HG03342 (cell line): ENCODE measurements around the gene FUT8.

Experiments
- ATAC-seq: cut with Tn5 transposase; IDR thresholded peaks from one replicate; pipeline ENCODE4 v1.9.1; 2021; ENCODE audit warnings: mild to moderate bottlenecking, moderate library complexity; ENCODE audit not compliant: unreplicated experiment

The FUT8 gene

GRCh38 chr14:65550779-65551643, 138.5 kb downstream of the FUT8 start:
- no peak for ATAC-seq

- no peak for ATAC-seq
Observed at GRCh38 chr14:65552724-65553123, 140.2 kb downstream of the FUT8 start.

- ATAC-seq: no peak
Observed at GRCh38 chr14:65554837-65555236, 142.3 kb downstream of the FUT8 start.

GRCh38 chr14:65555358-65555757, 142.8 kb downstream of the FUT8 start:
- ATAC-seq: no peak

GRCh38 chr14:65558363-65558762, 145.8 kb downstream of the FUT8 start:
- no peak for ATAC-seq

- ATAC-seq: no peak
Observed at GRCh38 chr14:65560340-65561027, 148.0 kb downstream of the FUT8 start.

- ATAC-seq: no peak
Observed at GRCh38 chr14:65564370-65564769, 151.8 kb downstream of the FUT8 start.

- no peak for ATAC-seq
Observed at GRCh38 chr14:65565948-65566347, 153.4 kb downstream of the FUT8 start.

GRCh38 chr14:65566820-65567522, 154.4 kb downstream of the FUT8 start:
- no peak for ATAC-seq

GRCh38 chr14:65574611-65575010, 162.1 kb downstream of the FUT8 start:
- no peak for ATAC-seq

GRCh38 chr14:65575389-65575788, 162.9 kb downstream of the FUT8 start:
- ATAC-seq: no peak

GRCh38 chr14:65580973-65581372, 168.4 kb downstream of the FUT8 start:
- ATAC-seq: no peak

GRCh38 chr14:65581378-65581777, 168.8 kb downstream of the FUT8 start:
- no peak for ATAC-seq

GRCh38 chr14:65581799-65582198, 169.3 kb downstream of the FUT8 start:
- no peak for ATAC-seq

GRCh38 chr14:65585216-65585615, 172.7 kb downstream of the FUT8 start:
- ATAC-seq: no peak

- no peak for ATAC-seq
Observed at GRCh38 chr14:65588426-65589140, 176.1 kb downstream of the FUT8 start.

- ATAC-seq: no peak
Observed at GRCh38 chr14:65594153-65594881, 181.8 kb downstream of the FUT8 start.

- ATAC-seq: no peak
Observed at GRCh38 chr14:65594882-65595237, 182.3 kb downstream of the FUT8 start.

GRCh38 chr14:65599375-65599774, 186.8 kb downstream of the FUT8 start:
- no peak for ATAC-seq

GRCh38 chr14:65600742-65601141, 188.2 kb downstream of the FUT8 start:
- ATAC-seq: no peak
